Measurements from ENCODE around the gene CEACAM3. TPM values are rescaled to one million over a fixed set of nuclear protein-coding genes. Genes with fewer than 3 reads are reported as not detected.
"Not testable (repeated sequence)": the region's sequence is repeated elsewhere in the genome, so short reads cannot be mapped to it uniquely, and the experiment has no call there.

CEACAM3 gene
- total RNA-seq, 1 donor from 2014 or later = not detected

DNA sequence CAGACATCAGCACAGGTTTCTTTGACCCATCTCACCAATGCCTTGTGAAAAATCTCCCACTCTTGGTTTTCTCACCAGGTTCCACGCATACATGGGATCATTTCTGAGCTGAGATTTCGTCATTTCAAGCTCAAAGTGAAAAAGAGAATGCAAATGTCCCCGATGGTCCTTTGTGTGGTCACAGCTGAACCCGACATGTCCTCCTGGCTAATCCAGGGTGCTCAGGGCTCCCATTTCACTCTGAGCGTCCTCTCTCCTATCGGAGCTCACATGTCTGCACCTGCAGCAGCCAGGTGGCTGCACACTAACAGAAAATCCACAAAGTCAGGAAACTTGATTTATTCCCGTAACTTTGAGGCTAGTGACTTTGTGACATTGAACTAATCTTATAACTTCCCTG lies 9.3 kb upstream of the CEACAM3 start:
- H3K4me3 ChIP-seq (ENCODE audit: low read depth, low read length) = no peak overlapping the region

DNA sequence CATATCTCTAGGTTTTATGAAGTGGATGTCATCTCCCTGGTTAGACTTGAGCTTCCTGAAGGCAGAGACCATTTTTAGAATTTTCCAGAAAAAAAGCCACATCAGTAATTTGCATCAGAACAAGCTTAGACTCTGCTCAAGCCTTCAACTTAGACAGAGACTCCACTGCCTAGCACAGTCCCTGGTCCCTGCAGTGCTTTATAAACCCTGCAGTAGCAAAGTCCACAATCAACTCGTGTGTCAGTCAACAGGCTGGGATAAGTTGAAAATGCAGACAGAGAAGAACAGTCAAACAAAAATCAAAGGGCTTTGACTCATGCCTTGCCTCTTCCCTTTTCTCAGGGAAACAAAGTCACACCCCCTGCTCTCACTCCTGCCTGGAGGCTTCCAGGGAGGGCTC lies 7.9 kb upstream of the CEACAM3 start:
- peak; percentile 88 for FAIRE-seq

More for the DNA sequence above, 9.3 kb upstream of the CEACAM3 start:
- DNase-seq (ENCODE audit: low read depth) = no peak
- TF ChIP-seq, protein P1, sequence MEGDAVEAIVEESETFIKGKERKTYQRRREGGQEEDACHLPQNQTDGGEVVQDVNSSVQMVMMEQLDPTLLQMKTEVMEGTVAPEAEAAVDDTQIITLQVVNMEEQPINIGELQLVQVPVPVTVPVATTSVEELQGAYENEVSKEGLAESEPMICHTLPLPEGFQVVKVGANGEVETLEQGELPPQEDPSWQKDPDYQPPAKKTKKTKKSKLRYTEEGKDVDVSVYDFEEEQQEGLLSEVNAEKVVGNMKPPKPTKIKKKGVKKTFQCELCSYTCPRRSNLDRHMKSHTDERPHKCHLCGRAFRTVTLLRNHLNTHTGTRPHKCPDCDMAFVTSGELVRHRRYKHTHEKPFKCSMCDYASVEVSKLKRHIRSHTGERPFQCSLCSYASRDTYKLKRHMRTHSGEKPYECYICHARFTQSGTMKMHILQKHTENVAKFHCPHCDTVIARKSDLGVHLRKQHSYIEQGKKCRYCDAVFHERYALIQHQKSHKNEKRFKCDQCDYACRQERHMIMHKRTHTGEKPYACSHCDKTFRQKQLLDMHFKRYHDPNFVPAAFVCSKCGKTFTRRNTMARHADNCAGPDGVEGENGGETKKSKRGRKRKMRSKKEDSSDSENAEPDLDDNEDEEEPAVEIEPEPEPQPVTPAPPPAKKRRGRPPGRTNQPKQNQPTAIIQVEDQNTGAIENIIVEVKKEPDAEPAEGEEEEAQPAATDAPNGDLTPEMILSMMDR (IDR thresholded peaks at IDR 0.05; ENCODE audit: insufficient read depth, low read length, severe bottlenecking) = no peak
- peaks cover 8% of the 10 kb centered on the region for H3K27me3 ChIP-seq (ENCODE audit: control insufficient read depth, insufficient read depth, low read length)
- no peaks in the 10 kb centered on the region for H3K36me3 ChIP-seq (ENCODE audit: control insufficient read depth, insufficient read depth, low read length)
- FAIRE-seq = no peak

GRCh38 chr19:41789053-41789452 lies 7.3 kb upstream of the CEACAM3 start:
- not testable (repeated sequence) for DNase-seq (ENCODE audit: low read depth); H3K36me3 ChIP-seq (ENCODE audit: control insufficient read depth, insufficient read depth, low read length); H3K4me3 ChIP-seq (ENCODE audit: low read depth, low read length); FAIRE-seq; H3K27me3 ChIP-seq (ENCODE audit: control insufficient read depth, insufficient read depth, low read length)

More for the DNA sequence above, 7.9 kb upstream of the CEACAM3 start:
- not testable (repeated sequence) for H3K27me3 ChIP-seq (ENCODE audit: control insufficient read depth, insufficient read depth, low read length); H3K36me3 ChIP-seq (ENCODE audit: control insufficient read depth, insufficient read depth, low read length); DNase-seq (ENCODE audit: low read depth); H3K4me3 ChIP-seq (ENCODE audit: low read depth, low read length)

GRCh38 chr19:41792513-41793413 lies 3.6 kb upstream of the CEACAM3 start:
- DNase-seq (ENCODE audit: low read depth) (peak; percentile 66), FAIRE-seq (no peak)
- Histone ChIP-seq H3K27me3 (ENCODE audit: control insufficient read depth, insufficient read depth, low read length) (no peaks in the 10 kb centered on the region), H3K36me3 (ENCODE audit: control insufficient read depth, insufficient read depth, low read length) (no peaks in the 10 kb centered on the region), H3K4me3 (ENCODE audit: low read depth, low read length) (no peak overlapping the region)
- TF ChIP-seq, protein P1 (IDR thresholded peaks at IDR 0.05; ENCODE audit: insufficient read depth, low read length, severe bottlenecking) = peak; percentile 85

DNA sequence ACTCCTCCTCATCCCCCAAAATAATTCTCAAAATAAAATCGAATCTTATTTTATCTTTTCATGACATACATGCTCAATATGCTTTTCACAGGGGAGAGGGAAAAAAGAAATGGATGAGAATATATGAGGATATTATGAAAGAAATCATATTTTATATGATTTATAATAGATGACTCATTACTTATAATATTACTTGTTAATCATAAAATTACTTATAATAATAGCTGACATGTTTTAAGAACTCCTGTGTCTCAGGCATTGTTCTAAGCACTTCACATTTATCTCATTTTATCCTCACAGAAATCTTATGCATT lies 3.0 kb upstream of the CEACAM3 start:
- H3K36me3 ChIP-seq (ENCODE audit: control insufficient read depth, insufficient read depth, low read length) = no peaks in the 10 kb centered on the region
- no peak overlapping the region for H3K4me3 ChIP-seq (ENCODE audit: low read depth, low read length)
- TF ChIP-seq, protein P1 (IDR thresholded peaks at IDR 0.05; ENCODE audit: insufficient read depth, low read length, severe bottlenecking) = no peak
- H3K27me3 ChIP-seq (ENCODE audit: control insufficient read depth, insufficient read depth, low read length) = no peaks in the 10 kb centered on the region
- DNase-seq (ENCODE audit: low read depth) (no peak), FAIRE-seq (no peak)

DNA sequence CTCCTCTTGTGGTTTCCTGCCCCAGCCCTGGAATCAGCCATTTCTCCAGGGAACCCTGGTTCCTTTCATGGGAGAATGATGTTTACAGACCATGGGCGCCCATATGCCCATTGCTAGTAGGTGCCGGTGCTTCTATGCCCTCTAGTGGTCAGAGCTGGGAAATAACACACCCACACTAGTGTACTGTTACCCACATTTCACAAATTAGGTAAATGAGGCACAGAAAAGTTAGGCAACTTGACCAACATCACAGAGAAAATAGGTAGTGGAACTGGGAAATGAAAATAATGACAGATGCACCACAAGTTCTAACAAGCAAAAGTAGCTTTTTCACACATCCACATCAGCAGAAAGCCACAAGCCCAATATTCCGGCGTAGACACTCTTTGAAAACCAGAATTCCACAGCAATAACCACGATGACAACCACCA lies 1.3 kb upstream of the CEACAM3 start:
- peak; percentile 95 for FAIRE-seq
- Histone ChIP-seq H3K27me3 (ENCODE audit: control insufficient read depth, insufficient read depth, low read length) (no peaks in the 10 kb centered on the region), H3K36me3 (ENCODE audit: control insufficient read depth, insufficient read depth, low read length) (no peaks in the 10 kb centered on the region), H3K4me3 (ENCODE audit: low read depth, low read length) (no peak overlapping the region)
- peak; percentile 41 for DNase-seq (ENCODE audit: low read depth)
- TF ChIP-seq, protein P1 (IDR thresholded peaks at IDR 0.05; ENCODE audit: insufficient read depth, low read length, severe bottlenecking) = peak; percentile 76

DNA sequence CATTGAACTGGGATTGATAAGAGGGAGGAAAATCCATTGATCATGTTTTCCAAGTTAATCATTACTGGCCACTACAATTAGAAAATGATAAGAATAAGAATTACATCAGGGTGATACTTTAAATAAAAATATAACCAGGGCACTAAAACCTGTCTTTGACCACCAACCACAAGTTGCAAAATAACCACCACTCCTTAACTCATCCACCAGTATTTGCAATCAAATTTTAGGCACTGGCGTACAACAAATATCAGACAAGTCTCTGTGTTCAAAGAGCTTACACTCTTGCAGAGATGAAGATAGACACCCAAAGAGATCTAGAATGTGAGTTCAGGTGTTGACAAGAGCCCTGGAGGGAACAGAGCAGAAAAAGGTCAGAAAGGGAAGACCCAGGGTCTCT lies 514 bp downstream of the CEACAM3 start:
- DNase-seq (ENCODE audit: low read depth) = no peak
- TF ChIP-seq, protein P1 (IDR thresholded peaks at IDR 0.05; ENCODE audit: insufficient read depth, low read length, severe bottlenecking) = no peak
- FAIRE-seq = no peak
- Histone ChIP-seq H3K4me3 (ENCODE audit: low read depth, low read length) (no peak overlapping the region), H3K36me3 (ENCODE audit: control insufficient read depth, insufficient read depth, low read length) (no peaks in the 10 kb centered on the region), H3K27me3 (ENCODE audit: control insufficient read depth, insufficient read depth, low read length) (no peaks in the 10 kb centered on the region)
